Liver (tissue), 3 donors: ENCODE measurements around the gene OSCP1.

ENCODE experiments used
- EGR1 ChIP-seq, 2 donors: IDR thresholded peaks; 2 replicates each; pipeline ENCODE4 v1.6.1; 2016 to 2018; ENCODE audit warnings: antibody characterized with exemption in 2 of 2, low read depth in 2 of 2
- FOXA1 ChIP-seq: IDR thresholded peaks from 2 replicates; pipeline ENCODE4 v1.6.1; 2016; ENCODE audit warnings: antibody characterized with exemption
- GABPA ChIP-seq, 2 donors: IDR thresholded peaks in 1 of 2; conservative IDR thresholded peaks in 1 of 2; 2 replicates each; pipeline ENCODE4 v1.6.1; 2016; ENCODE audit warnings: antibody characterized with exemption in 2 of 2, mild to moderate bottlenecking in 1 of 2, moderate library complexity in 1 of 2
- JUND ChIP-seq, 2 donors: IDR thresholded peaks; 2 replicates each; pipeline ENCODE4 v1.6.1; 2016; ENCODE audit warnings: antibody characterized with exemption in 2 of 2
- RAD21 ChIP-seq, 2 donors: IDR thresholded peaks; 2 replicates each; pipeline ENCODE4 v1.6.1; 2016; ENCODE audit warnings: antibody characterized with exemption in 2 of 2, mild to moderate bottlenecking in 2 of 2
- SP1 ChIP-seq: IDR thresholded peaks from 2 replicates; pipeline ENCODE4 v1.6.1; 2018; ENCODE audit warnings: antibody characterized with exemption, mild to moderate bottlenecking
- TAF1 ChIP-seq: conservative IDR thresholded peaks from 2 replicates; pipeline ENCODE4 v1.6.1; 2016; ENCODE audit warnings: antibody characterized with exemption, mild to moderate bottlenecking
- YY1 ChIP-seq: IDR thresholded peaks from 2 replicates; pipeline ENCODE4 v1.6.1; 2016; ENCODE audit warnings: antibody characterized with exemption, mild to moderate bottlenecking
- TF ChIP-seq, protein P1 (sequence below): fragments of 150-350 bp; IDR thresholded peaks from 2 replicates; pipeline ENCODE4 v1.5.1; 2017; ENCODE audit warnings: improper control_type of control experiment, low read depth, low read length; ENCODE audit not compliant: missing input control
- TF ChIP-seq, protein P2 (sequence below): IDR thresholded peaks from 2 replicates; pipeline ENCODE4 v1.6.1; 2016; ENCODE audit warnings: antibody characterized with exemption
- TF ChIP-seq, protein P3 (sequence below): IDR thresholded peaks from 2 replicates; pipeline ENCODE4 v1.6.1; 2016; ENCODE audit warnings: antibody characterized with exemption, mild to moderate bottlenecking
- TF ChIP-seq, protein P4 (sequence below): IDR thresholded peaks from 2 replicates; pipeline ENCODE4 v1.6.1; 2016; ENCODE audit warnings: antibody characterized with exemption
- donor health status: healthy.
- donor health status: healthy.

DNA sequence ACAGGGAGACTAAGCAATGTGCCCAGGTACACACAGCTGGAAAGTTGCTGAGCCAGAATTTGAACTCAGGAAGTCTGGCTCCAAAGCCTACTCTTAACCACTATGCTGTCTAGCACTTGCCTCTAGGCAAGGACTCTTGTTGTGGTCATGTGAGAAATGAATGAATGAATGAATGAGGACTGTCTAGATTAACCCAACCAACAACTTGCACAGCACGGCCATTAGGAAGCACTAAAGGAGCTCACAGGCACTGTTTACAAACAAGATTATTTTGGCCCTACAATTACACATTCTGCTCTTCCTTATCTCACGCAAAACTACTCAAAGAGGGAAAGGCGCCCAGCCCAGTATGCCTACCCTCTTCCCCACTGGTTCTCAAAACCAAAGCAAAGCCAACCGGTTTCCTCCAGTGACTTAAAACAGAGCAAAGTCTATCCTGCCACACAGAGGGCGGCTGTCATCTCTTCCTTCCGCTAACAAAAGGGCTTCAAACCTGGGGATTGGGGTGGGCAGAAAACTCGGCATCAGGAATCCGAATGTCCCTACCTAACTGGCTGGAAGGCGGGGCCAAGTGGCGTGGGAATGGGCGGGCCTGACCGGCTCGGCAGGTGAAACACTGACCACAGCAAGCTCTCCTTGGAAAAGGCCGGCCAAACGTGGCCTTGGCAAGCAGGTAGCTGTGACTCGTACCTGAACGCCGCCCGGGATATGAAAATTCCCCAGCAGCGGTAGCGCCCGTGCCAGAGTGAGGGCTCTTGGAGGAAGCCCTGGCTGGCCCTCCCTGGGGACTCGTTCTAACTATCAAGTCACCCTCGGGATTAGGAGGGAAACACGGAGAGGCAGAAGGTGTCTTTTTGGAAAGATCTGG is 65.5 kb downstream of the OSCP1 start:
- TF ChIP-seq, protein P1, sequence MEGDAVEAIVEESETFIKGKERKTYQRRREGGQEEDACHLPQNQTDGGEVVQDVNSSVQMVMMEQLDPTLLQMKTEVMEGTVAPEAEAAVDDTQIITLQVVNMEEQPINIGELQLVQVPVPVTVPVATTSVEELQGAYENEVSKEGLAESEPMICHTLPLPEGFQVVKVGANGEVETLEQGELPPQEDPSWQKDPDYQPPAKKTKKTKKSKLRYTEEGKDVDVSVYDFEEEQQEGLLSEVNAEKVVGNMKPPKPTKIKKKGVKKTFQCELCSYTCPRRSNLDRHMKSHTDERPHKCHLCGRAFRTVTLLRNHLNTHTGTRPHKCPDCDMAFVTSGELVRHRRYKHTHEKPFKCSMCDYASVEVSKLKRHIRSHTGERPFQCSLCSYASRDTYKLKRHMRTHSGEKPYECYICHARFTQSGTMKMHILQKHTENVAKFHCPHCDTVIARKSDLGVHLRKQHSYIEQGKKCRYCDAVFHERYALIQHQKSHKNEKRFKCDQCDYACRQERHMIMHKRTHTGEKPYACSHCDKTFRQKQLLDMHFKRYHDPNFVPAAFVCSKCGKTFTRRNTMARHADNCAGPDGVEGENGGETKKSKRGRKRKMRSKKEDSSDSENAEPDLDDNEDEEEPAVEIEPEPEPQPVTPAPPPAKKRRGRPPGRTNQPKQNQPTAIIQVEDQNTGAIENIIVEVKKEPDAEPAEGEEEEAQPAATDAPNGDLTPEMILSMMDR: no peak
- peak; percentile 69 for TF ChIP-seq YY1
- TF ChIP-seq, protein P2, sequence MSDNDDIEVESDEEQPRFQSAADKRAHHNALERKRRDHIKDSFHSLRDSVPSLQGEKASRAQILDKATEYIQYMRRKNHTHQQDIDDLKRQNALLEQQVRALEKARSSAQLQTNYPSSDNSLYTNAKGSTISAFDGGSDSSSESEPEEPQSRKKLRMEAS: peak; percentile 41
- no peak for TF ChIP-seq RAD21 (IDR thresholded peaks at IDR 0.05)
- TF ChIP-seq, protein P3, sequence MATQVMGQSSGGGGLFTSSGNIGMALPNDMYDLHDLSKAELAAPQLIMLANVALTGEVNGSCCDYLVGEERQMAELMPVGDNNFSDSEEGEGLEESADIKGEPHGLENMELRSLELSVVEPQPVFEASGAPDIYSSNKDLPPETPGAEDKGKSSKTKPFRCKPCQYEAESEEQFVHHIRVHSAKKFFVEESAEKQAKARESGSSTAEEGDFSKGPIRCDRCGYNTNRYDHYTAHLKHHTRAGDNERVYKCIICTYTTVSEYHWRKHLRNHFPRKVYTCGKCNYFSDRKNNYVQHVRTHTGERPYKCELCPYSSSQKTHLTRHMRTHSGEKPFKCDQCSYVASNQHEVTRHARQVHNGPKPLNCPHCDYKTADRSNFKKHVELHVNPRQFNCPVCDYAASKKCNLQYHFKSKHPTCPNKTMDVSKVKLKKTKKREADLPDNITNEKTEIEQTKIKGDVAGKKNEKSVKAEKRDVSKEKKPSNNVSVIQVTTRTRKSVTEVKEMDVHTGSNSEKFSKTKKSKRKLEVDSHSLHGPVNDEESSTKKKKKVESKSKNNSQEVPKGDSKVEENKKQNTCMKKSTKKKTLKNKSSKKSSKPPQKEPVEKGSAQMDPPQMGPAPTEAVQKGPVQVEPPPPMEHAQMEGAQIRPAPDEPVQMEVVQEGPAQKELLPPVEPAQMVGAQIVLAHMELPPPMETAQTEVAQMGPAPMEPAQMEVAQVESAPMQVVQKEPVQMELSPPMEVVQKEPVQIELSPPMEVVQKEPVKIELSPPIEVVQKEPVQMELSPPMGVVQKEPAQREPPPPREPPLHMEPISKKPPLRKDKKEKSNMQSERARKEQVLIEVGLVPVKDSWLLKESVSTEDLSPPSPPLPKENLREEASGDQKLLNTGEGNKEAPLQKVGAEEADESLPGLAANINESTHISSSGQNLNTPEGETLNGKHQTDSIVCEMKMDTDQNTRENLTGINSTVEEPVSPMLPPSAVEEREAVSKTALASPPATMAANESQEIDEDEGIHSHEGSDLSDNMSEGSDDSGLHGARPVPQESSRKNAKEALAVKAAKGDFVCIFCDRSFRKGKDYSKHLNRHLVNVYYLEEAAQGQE: no peak
- peak; percentile 19 to 22 for TF ChIP-seq JUND (IDR thresholded peaks at IDR 0.05)
- TF ChIP-seq TAF1: peak; percentile 58
- TF ChIP-seq, protein P4, sequence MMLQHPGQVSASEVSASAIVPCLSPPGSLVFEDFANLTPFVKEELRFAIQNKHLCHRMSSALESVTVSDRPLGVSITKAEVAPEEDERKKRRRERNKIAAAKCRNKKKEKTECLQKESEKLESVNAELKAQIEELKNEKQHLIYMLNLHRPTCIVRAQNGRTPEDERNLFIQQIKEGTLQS: no peak
- TF ChIP-seq SP1: peak; percentile 67
- TF ChIP-seq FOXA1: no peak
- TF ChIP-seq EGR1 (IDR thresholded peaks at IDR 0.05; ENCODE audit: low read depth in 2 of 2): no peak
- peak in 1 of 2 donors; percentile 60 for TF ChIP-seq GABPA (IDR thresholded peaks at IDR 0.05 in 1 of 2, conservative IDR thresholded peaks at IDR 0.05 in 1 of 2)
